GM18526 (cell line): ENCODE measurements around the gene R3HDM1.

Source experiments
- POLR2A ChIP-seq: IDR thresholded peaks from 3 replicates; pipeline ENCODE4 v1.6.1; 2011; ENCODE audit not compliant: insufficient read length; ENCODE audit errors: extremely low read depth

R3HDM1 gene

GRCh38 chr2:135620198-135620597 lies 88.9 kb downstream of the R3HDM1 start:
- no peak for TF ChIP-seq POLR2A

- TF ChIP-seq POLR2A = no peak
These were observed 98.2 kb downstream of the R3HDM1 start for GRCh38 chr2:135629520-135629919.

- TF ChIP-seq POLR2A = no peak
These were observed 99.2 kb downstream of the R3HDM1 start for GRCh38 chr2:135630488-135630887.

- no peak for TF ChIP-seq POLR2A
These were observed 102.3 kb downstream of the R3HDM1 start for GRCh38 chr2:135633582-135633981.

- no peak for TF ChIP-seq POLR2A
These were observed 104.0 kb downstream of the R3HDM1 start for GRCh38 chr2:135635212-135635835.

GRCh38 chr2:135636982-135637381 lies 105.7 kb downstream of the R3HDM1 start:
- no peak for TF ChIP-seq POLR2A

GRCh38 chr2:135637456-135638087 lies 106.3 kb downstream of the R3HDM1 start:
- TF ChIP-seq POLR2A = no peak

- no peak for TF ChIP-seq POLR2A
These were observed 107.5 kb downstream of the R3HDM1 start for GRCh38 chr2:135638825-135639224.

GRCh38 chr2:135641156-135642068 lies 110.1 kb downstream of the R3HDM1 start:
- TF ChIP-seq POLR2A = no peak

- no peak for TF ChIP-seq POLR2A
These were observed 116.7 kb downstream of the R3HDM1 start for GRCh38 chr2:135647836-135648579.

GRCh38 chr2:135650721-135651120 lies 119.4 kb downstream of the R3HDM1 start:
- no peak for TF ChIP-seq POLR2A

GRCh38 chr2:135651717-135652116 lies 120.4 kb downstream of the R3HDM1 start:
- TF ChIP-seq POLR2A = no peak

- no peak for TF ChIP-seq POLR2A
These were observed 126.7 kb downstream of the R3HDM1 start for GRCh38 chr2:135657806-135658582.

GRCh38 chr2:135662088-135662487 lies 130.8 kb downstream of the R3HDM1 start:
- TF ChIP-seq POLR2A = no peak
